ENCODE measurements around the gene USP43.
"Not testable (repeated sequence)": the region's sequence is repeated elsewhere in the genome, so short reads cannot be mapped to it uniquely, and the experiment has no call there.

The USP43 gene

GRCh38 chr17:9644910-9645751 is at the start of gene USP43:
Gene USP43, plus strand, starts transcription at chr17:9645517. Its CDS starts 116 bp downstream, at chr17:9645633.
- peak; percentile 21 to 30 for DNase-seq

GRCh38 chr17:9597638-9598037 is 47.7 kb upstream of the USP43 start:
- not testable (repeated sequence) for DNase-seq

- no peak for DNase-seq
Measured at GRCh38 chr17:9598661-9599060, 46.7 kb upstream of the USP43 start.

GRCh38 chr17:9604583-9604982 is 40.7 kb upstream of the USP43 start:
- not testable (repeated sequence) for DNase-seq

GRCh38 chr17:9606453-9606852 is 38.9 kb upstream of the USP43 start:
- no peak for DNase-seq

- DNase-seq: not testable (repeated sequence)
Measured at GRCh38 chr17:9607058-9607457, 38.3 kb upstream of the USP43 start.

GRCh38 chr17:9611557-9611956 is 33.8 kb upstream of the USP43 start:
- DNase-seq: no peak

GRCh38 chr17:9612006-9612405 is 33.3 kb upstream of the USP43 start:
- DNase-seq: no peak

GRCh38 chr17:9615486-9615885 is 29.8 kb upstream of the USP43 start:
- no peak for DNase-seq

- no peak for DNase-seq
Measured at GRCh38 chr17:9622961-9623360, 22.4 kb upstream of the USP43 start.

- DNase-seq: no peak
Measured at GRCh38 chr17:9628509-9628908, 16.8 kb upstream of the USP43 start.

GRCh38 chr17:9632741-9633140 is 12.6 kb upstream of the USP43 start:
- no peak for DNase-seq

- DNase-seq: no peak
Measured at GRCh38 chr17:9635340-9635739, 10.0 kb upstream of the USP43 start.

GRCh38 chr17:9636501-9636900 is 8.8 kb upstream of the USP43 start:
- DNase-seq: no peak

- not testable (repeated sequence) for DNase-seq
Measured at GRCh38 chr17:9640388-9640787, 4.9 kb upstream of the USP43 start.

- no peak for DNase-seq
Measured at GRCh38 chr17:9643611-9644010, 1.7 kb upstream of the USP43 start.

GRCh38 chr17:9645851-9646545 is 681 bp downstream of the USP43 start:
- peak; percentile 31 to 36 for DNase-seq

GRCh38 chr17:9646546-9646885 is 1.2 kb downstream of the USP43 start:
- no peak for DNase-seq

GRCh38 chr17:9647014-9647413 is 1.7 kb downstream of the USP43 start:
- no peak for DNase-seq

GRCh38 chr17:9648521-9649110 is 3.3 kb downstream of the USP43 start:
- DNase-seq: no peak

GRCh38 chr17:9658593-9659211 is 13.4 kb downstream of the USP43 start:
- no peak for DNase-seq

GRCh38 chr17:9661027-9661426 is 15.7 kb downstream of the USP43 start:
- no peak for DNase-seq

- not testable (repeated sequence) for DNase-seq
Measured at GRCh38 chr17:9663511-9663910, 18.2 kb downstream of the USP43 start.

Data from activated CD4-positive, alpha-beta T cell treated with anti-CD3 and anti-CD28 coated beads, Interleukin-2, amount 50 U/mL, for 48 hours (primary cell).